GM19035 (cell line): ENCODE results near the gene MGAT3.
"Not testable (repeated sequence)": the region's sequence is repeated elsewhere in the genome, so short reads cannot be mapped to it uniquely, and the experiment has no call there.

Experiments
- ATAC-seq: cut with Tn5 transposase; IDR thresholded peaks from one replicate; pipeline ENCODE4 v1.9.1; 2021; ENCODE audit not compliant: unreplicated experiment

MGAT3 gene

GRCh38 chr22:39489094-39490068 is 32.6 kb downstream of the MGAT3 start:
- no peak for ATAC-seq

- peak; percentile 78 for ATAC-seq
Measured at GRCh38 chr22:39490135-39490798, 33.5 kb downstream of the MGAT3 start.

- no peak for ATAC-seq
Measured at GRCh38 chr22:39490966-39491680, 34.3 kb downstream of the MGAT3 start.

- no peak for ATAC-seq
Measured at GRCh38 chr22:39491696-39492095, 34.9 kb downstream of the MGAT3 start.

- ATAC-seq = no peak
Measured at GRCh38 chr22:39492186-39492585, 35.4 kb downstream of the MGAT3 start.

- ATAC-seq = no peak
Measured at GRCh38 chr22:39493759-39494158, 36.9 kb downstream of the MGAT3 start.

GRCh38 chr22:39494471-39495120 is 37.8 kb downstream of the MGAT3 start:
- no peak for ATAC-seq

GRCh38 chr22:39496131-39496838 is 39.5 kb downstream of the MGAT3 start:
- ATAC-seq = no peak

GRCh38 chr22:39497429-39497828 is 40.6 kb downstream of the MGAT3 start:
- ATAC-seq = no peak

- no peak for ATAC-seq
Measured at GRCh38 chr22:39498368-39498767, 41.6 kb downstream of the MGAT3 start.

GRCh38 chr22:39498802-39499201 is 42.0 kb downstream of the MGAT3 start:
- no peak for ATAC-seq

GRCh38 chr22:39500101-39500500 is 43.3 kb downstream of the MGAT3 start:
- no peak for ATAC-seq

GRCh38 chr22:39501644-39502108 is 44.9 kb downstream of the MGAT3 start:
- ATAC-seq = no peak

GRCh38 chr22:39502109-39502788 is 45.4 kb downstream of the MGAT3 start, which contains the start of gene MIEF1:
MIEF1 (plus strand) TSS chr22:39502290; CDS start chr22:39511295, 9,005 bp downstream.
- peak; percentile 91 for ATAC-seq

- no peak for ATAC-seq
Measured at GRCh38 chr22:39502789-39503409, 46.1 kb downstream of the MGAT3 start.

GRCh38 chr22:39503630-39504029 is 46.8 kb downstream of the MGAT3 start:
- ATAC-seq = no peak

GRCh38 chr22:39504071-39504470 is 47.3 kb downstream of the MGAT3 start:
- no peak for ATAC-seq

- ATAC-seq = not testable (repeated sequence)
Measured at GRCh38 chr22:39507021-39507420, 50.2 kb downstream of the MGAT3 start.

GRCh38 chr22:39508393-39508792 is 51.6 kb downstream of the MGAT3 start:
- ATAC-seq = no peak
